GM19438 (cell line): ENCODE measurements around the gene LRRFIP2.
"Not testable (repeated sequence)": the region's sequence is repeated elsewhere in the genome, so short reads cannot be mapped to it uniquely, and the experiment has no call there.

Experiments used
- ATAC-seq: cut with Tn5 transposase; IDR thresholded peaks from one replicate; pipeline ENCODE4 v1.9.1; 2021; ENCODE audit warnings: low read depth; ENCODE audit not compliant: unreplicated experiment

LRRFIP2 gene

GRCh38 chr3:37174532-37175126, at the start of gene LRRFIP2:
TSS of gene LRRFIP2 (minus strand) at chr3:37174582. CDS start at chr3:37148983, 25,599 bp downstream.
- no peak for ATAC-seq

GRCh38 chr3:37223576-37223975, 49.2 kb upstream of the LRRFIP2 start:
- ATAC-seq, result no peak

- ATAC-seq, result no peak
These were observed 48.8 kb upstream of the LRRFIP2 start for GRCh38 chr3:37223141-37223558.

GRCh38 chr3:37222542-37222941, 48.2 kb upstream of the LRRFIP2 start:
- ATAC-seq, result not testable (repeated sequence)

GRCh38 chr3:37221407-37221806, 47.0 kb upstream of the LRRFIP2 start:
- ATAC-seq, result no peak

GRCh38 chr3:37219266-37219665, 44.9 kb upstream of the LRRFIP2 start:
- ATAC-seq, result no peak

GRCh38 chr3:37218206-37218605, 43.8 kb upstream of the LRRFIP2 start:
- ATAC-seq, result no peak

- ATAC-seq, result no peak
These were observed 42.9 kb upstream of the LRRFIP2 start for GRCh38 chr3:37217098-37217849.

- ATAC-seq, result no peak
These were observed 42.3 kb upstream of the LRRFIP2 start for GRCh38 chr3:37216597-37217097.

GRCh38 chr3:37214076-37214475, 39.7 kb upstream of the LRRFIP2 start:
- no peak for ATAC-seq

GRCh38 chr3:37210230-37210629, 35.8 kb upstream of the LRRFIP2 start:
- ATAC-seq, result no peak

- ATAC-seq, result not testable (repeated sequence)
These were observed 34.2 kb upstream of the LRRFIP2 start for GRCh38 chr3:37208576-37208975.

GRCh38 chr3:37208008-37208407, 33.6 kb upstream of the LRRFIP2 start:
- ATAC-seq, result not testable (repeated sequence)

GRCh38 chr3:37206041-37206440, 31.7 kb upstream of the LRRFIP2 start:
- not testable (repeated sequence) for ATAC-seq

- ATAC-seq, result no peak
These were observed 29.9 kb upstream of the LRRFIP2 start for GRCh38 chr3:37204314-37204713.

- no peak for ATAC-seq
These were observed 27.7 kb upstream of the LRRFIP2 start for GRCh38 chr3:37202035-37202434.

- no peak for ATAC-seq
These were observed 25.8 kb upstream of the LRRFIP2 start for GRCh38 chr3:37200141-37200540.

GRCh38 chr3:37198996-37199395, 24.6 kb upstream of the LRRFIP2 start:
- ATAC-seq, result no peak

GRCh38 chr3:37198547-37198946, 24.2 kb upstream of the LRRFIP2 start:
- ATAC-seq, result no peak

- ATAC-seq, result no peak
These were observed 23.5 kb upstream of the LRRFIP2 start for GRCh38 chr3:37197810-37198371.

GRCh38 chr3:37194533-37194932, 20.2 kb upstream of the LRRFIP2 start:
- ATAC-seq, result no peak

GRCh38 chr3:37190667-37191066, 16.3 kb upstream of the LRRFIP2 start:
- ATAC-seq, result no peak
